ENCODE results near the gene UROC1.

GRCh38 chr3:126463521-126463920 is 54.1 kb downstream of the UROC1 start:
- TF ChIP-seq CTCF (IDR thresholded peaks at IDR 0.05; ENCODE audit: insufficient read depth, low read length) (no peak), SPI1 (IDR thresholded peaks at IDR 0.05; ENCODE audit: borderline replicate concordance, low read depth) (no peak), GABPA (IDR thresholded peaks at IDR 0.05; ENCODE audit: low read depth) (no peak), POLR2AphosphoS5 (IDR thresholded peaks at IDR 0.05; ENCODE audit: low read depth) (no peak)

Data from HL-60 (cell line).